NCI-H2107 treated with DMSO at 0.1 percent for 48 hours (cell line): ENCODE results near the gene CNOT9.

Experiments
- DNase-seq: peaks from one replicate; lab custom pipeline; 2025; ENCODE audit not compliant: unreplicated experiment; lab: John Stamatoyannopoulos, UW

Gene CNOT9

DNA sequence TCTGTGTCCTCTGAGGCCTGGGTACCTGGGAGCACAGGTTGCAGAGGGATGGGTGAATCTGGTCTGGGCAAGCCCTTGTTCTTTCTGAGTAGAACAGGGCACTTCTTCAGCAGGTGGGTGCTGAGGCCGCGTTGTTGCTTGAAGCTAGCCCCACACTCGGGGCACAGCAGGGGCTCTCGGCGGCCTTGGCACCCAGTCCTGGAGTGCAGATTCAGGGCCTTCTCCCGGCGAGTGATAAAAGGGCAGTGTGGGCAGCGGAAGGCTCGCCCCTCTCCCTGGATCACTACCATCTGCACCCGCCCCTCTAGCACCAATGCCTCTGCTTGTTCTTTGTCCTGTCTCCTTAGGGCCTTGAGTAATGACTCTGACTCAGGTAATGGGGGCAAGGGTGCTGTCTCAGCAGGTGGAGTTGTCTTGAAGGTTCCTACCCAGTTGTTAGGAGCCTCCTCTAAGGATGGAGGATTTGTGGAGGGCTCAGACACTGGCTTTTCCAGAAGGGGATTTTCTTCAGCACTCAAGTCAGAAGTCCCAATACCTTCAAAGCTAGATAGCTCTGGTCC lies 75.2 kb downstream of the CNOT9 start:
- DNase-seq: no peak

- DNase-seq: no peak
Observed at GRCh38 chr2:218644721-218645120, 76.1 kb downstream of the CNOT9 start.

GRCh38 chr2:218645126-218645525 lies 76.5 kb downstream of the CNOT9 start:
- no peak for DNase-seq
